ENCODE measurements around the gene SEMA4A. TPM values are rescaled to one million over a fixed set of nuclear protein-coding genes. Genes with fewer than 3 reads are reported as not detected.
"Not testable (repeated sequence)": the region's sequence is repeated elsewhere in the genome, so short reads cannot be mapped to it uniquely, and the experiment has no call there.

The SEMA4A gene
- total RNA-seq, 1 experiment from 2014 or later: 11.6 TPM

- no peak for DNase-seq (ENCODE audit: low spot score)
Observed at GRCh38 chr1:156193208-156193487, 39.8 kb downstream of the SEMA4A start.

- DNase-seq (ENCODE audit: low spot score): peak; percentile 98
Observed at GRCh38 chr1:156193488-156194299, 40.3 kb downstream of the SEMA4A start, which contains the start of gene SLC25A44. SLC25A44 (plus strand) TSS chr1:156194104; CDS start chr1:156199848, 5,744 bp downstream.

GRCh38 chr1:156194300-156194652, 40.9 kb downstream of the SEMA4A start:
- no peak for DNase-seq (ENCODE audit: low spot score)

- DNase-seq (ENCODE audit: low spot score): no peak
Observed at GRCh38 chr1:156195853-156196252, 42.5 kb downstream of the SEMA4A start.

GRCh38 chr1:156196445-156196844, 43.1 kb downstream of the SEMA4A start:
- no peak for DNase-seq (ENCODE audit: low spot score)

- no peak for DNase-seq (ENCODE audit: low spot score)
Observed at GRCh38 chr1:156198831-156199349, 45.5 kb downstream of the SEMA4A start.

- DNase-seq (ENCODE audit: low spot score): no peak
Observed at GRCh38 chr1:156200044-156200443, 46.7 kb downstream of the SEMA4A start.

GRCh38 chr1:156203331-156203730, 49.9 kb downstream of the SEMA4A start:
- no peak for DNase-seq (ENCODE audit: low spot score)

- no peak for DNase-seq (ENCODE audit: low spot score)
Observed at GRCh38 chr1:156204686-156205085, 51.3 kb downstream of the SEMA4A start.

GRCh38 chr1:156211243-156211642, 57.9 kb downstream of the SEMA4A start:
- DNase-seq (ENCODE audit: low spot score): no peak

GRCh38 chr1:156212130-156212529, 58.7 kb downstream of the SEMA4A start:
- DNase-seq (ENCODE audit: low spot score): no peak

GRCh38 chr1:156212833-156213643, 59.7 kb downstream of the SEMA4A start, which contains the start of gene PMF1:
PMF1 (plus strand) TSS chr1:156213007; CDS start chr1:156213016, 9 bp downstream.
- peak; percentile 95 for DNase-seq (ENCODE audit: low spot score)

- no peak for DNase-seq (ENCODE audit: low spot score)
Observed at GRCh38 chr1:156213644-156213966, 60.2 kb downstream of the SEMA4A start.

GRCh38 chr1:156214024-156214748, 60.8 kb downstream of the SEMA4A start:
- peak; percentile 27 for DNase-seq (ENCODE audit: low spot score)

- DNase-seq (ENCODE audit: low spot score): not testable (repeated sequence)
Observed at GRCh38 chr1:156216361-156217086, 63.1 kb downstream of the SEMA4A start.

GRCh38 chr1:156217871-156218270, 64.5 kb downstream of the SEMA4A start:
- DNase-seq (ENCODE audit: low spot score): no peak

- no peak for DNase-seq (ENCODE audit: low spot score)
Observed at GRCh38 chr1:156220226-156220625, 66.8 kb downstream of the SEMA4A start.

GRCh38 chr1:156221986-156222692, 68.8 kb downstream of the SEMA4A start:
- no peak for DNase-seq (ENCODE audit: low spot score)

GRCh38 chr1:156225677-156226014, 72.3 kb downstream of the SEMA4A start:
- DNase-seq (ENCODE audit: low spot score): no peak

GRCh38 chr1:156226116-156226538, 72.7 kb downstream of the SEMA4A start:
- no peak for DNase-seq (ENCODE audit: low spot score)

GRCh38 chr1:156226782-156227181, 73.4 kb downstream of the SEMA4A start:
- DNase-seq (ENCODE audit: low spot score): no peak

Measured in HT-29 (cell line).